A549 (cell line): Measurements from ENCODE around the gene DDX10. TPM values are rescaled to one million over a fixed set of nuclear protein-coding genes. Genes with fewer than 3 reads are reported as not detected.
"Not testable (repeated sequence)": the region's sequence is repeated elsewhere in the genome, so short reads cannot be mapped to it uniquely, and the experiment has no call there.

Experiments
- ATAC-seq, 2 experiments: fragments of 200-7000 bp in 1 of 2; fragments of >200 bp in 1 of 2; cut with Nextera tagmentation in 1 of 2; cut with Tn5 transposase in 1 of 2; 3 replicates each; pipeline versions ENCODE4 v1.8.0 to v1.9.1; 2018 to 2020; ENCODE audit warnings: mild to moderate bottlenecking in 1 of 2, moderate library complexity in 1 of 2
- CTCF ChIA-PET: fragments of 300-600 bp; sonication (Branson Sonifier 250); formaldehyde crosslinking; extraction: SDS; loops from one replicate; lab custom pipeline; 2021; ENCODE audit warnings: antibody characterized with exemption, inconsistent platforms; lab: Yijun Ruan, JAX
- POLR2A ChIA-PET: fragments of 350-600 bp; formaldehyde crosslinking; extraction: SDS; loops from one replicate; lab custom pipeline; 2021; ENCODE audit warnings: antibody characterized with exemption, inconsistent platforms; lab: Yijun Ruan, JAX
- DNase-seq, 2 experiments: peaks; one replicate each; pipeline versions ENCODE4 v3.0.0 to v3.0.0-alpha.2; 2011 to 2016; ENCODE audit warnings: low read depth in 1 of 2, low spot score in 1 of 2
- FAIRE-seq: peaks from 2 replicates; lab custom pipeline; 2011; peaks lifted over from hg19 to GRCh38; lab: Jason Lieb, UNC
- H3K27ac ChIP-seq, 2 experiments: fragments of >200 bp; sonication (Bioruptor Twin); formaldehyde crosslinking; 3 replicates each; pipeline ENCODE4 v1.5.1; 2016 to 2017
- H3K4me1 ChIP-seq: fragments of >200 bp; sonication (Bioruptor Twin); formaldehyde crosslinking; 3 replicates; pipeline ENCODE4 v1.6.1; 2016
- H3K4me2 ChIP-seq: fragments of >200 bp; sonication (Bioruptor Twin); formaldehyde crosslinking; 3 replicates; pipeline ENCODE4 v1.6.1; 2016
- H3K4me3 ChIP-seq: fragments of >200 bp; sonication (Bioruptor Twin); formaldehyde crosslinking; 3 replicates; pipeline ENCODE4 v1.5.1; 2016
- H3K9me3 ChIP-seq: fragments of >200 bp; sonication (Bioruptor Twin); formaldehyde crosslinking; 3 replicates; pipeline ENCODE4 v1.6.1; 2016
- CBX8 ChIP-seq: fragments of 200-600 bp; sonication (generic); IDR thresholded peaks from 2 replicates; pipeline ENCODE4 v1.6.1; 2016
- CTCF ChIP-seq: fragments of >200 bp; sonication (Bioruptor Twin); formaldehyde crosslinking; IDR thresholded peaks from 3 replicates; pipeline ENCODE4 v1.5.1; 2016
- EHMT2 ChIP-seq: fragments of 200-600 bp; sonication (generic); IDR thresholded peaks from 2 replicates; pipeline ENCODE4 v1.6.1; 2016; ENCODE audit warnings: antibody characterized with exemption, low read depth, mild to moderate bottlenecking, moderate library complexity
- FOXS1 ChIP-seq: fragments of 250-450 bp; sonication (Bioruptor Pico); IDR thresholded peaks from 2 replicates; pipeline ENCODE4 v1.5.0; 2020; ENCODE audit warnings: mild to moderate bottlenecking, moderate library complexity
- HEYL ChIP-seq: fragments of 250-450 bp; sonication (Bioruptor Pico); IDR thresholded peaks from 2 replicates; pipeline ENCODE4 v1.8.0; 2021; ENCODE audit warnings: mild to moderate bottlenecking, moderate library complexity
- HOXB13 ChIP-seq: fragments of 250-450 bp; sonication (Bioruptor Pico); IDR thresholded peaks from 2 replicates; pipeline ENCODE4 v1.5.0; 2020; ENCODE audit warnings: low read depth, mild to moderate bottlenecking, moderate library complexity
- JUNB ChIP-seq: fragments of >200 bp; sonication (Bioruptor Twin); formaldehyde crosslinking; IDR thresholded peaks from 2 replicates; pipeline ENCODE4 v1.6.1; 2016
- MAFK ChIP-seq: fragments of 450-650 bp; IDR thresholded peaks from 2 replicates; pipeline ENCODE4 v1.6.1; 2014; ENCODE audit not compliant: partially characterized antibody
- NR3C1 ChIP-seq: fragments of >200 bp; sonication (Bioruptor Twin); formaldehyde crosslinking; IDR thresholded peaks from 3 replicates; pipeline ENCODE4 v1.6.1; 2017
- RAD21 ChIP-seq, 2 experiments: fragments of >200 bp in 1 of 2; sonication (Bioruptor Twin) in 1 of 2; formaldehyde crosslinking in 1 of 2; IDR thresholded peaks in 1 of 2; conservative IDR thresholded peaks in 1 of 2; 2 replicates in 1 of 2; 3 replicates in 1 of 2; pipeline ENCODE4 v1.6.1; 2012 to 2018; ENCODE audit warnings: inconsistent platforms in 1 of 2
- RNF2 ChIP-seq: fragments of 200-600 bp; sonication (generic); IDR thresholded peaks from 2 replicates; pipeline ENCODE4 v1.6.1; 2016; ENCODE audit warnings: low read depth, mild to moderate bottlenecking, antibody characterized with exemption, moderate library complexity, borderline replicate concordance
- SMC3 ChIP-seq: fragments of >200 bp; sonication (Bioruptor Twin); formaldehyde crosslinking; IDR thresholded peaks from 3 replicates; pipeline ENCODE4 v1.6.1; 2018; ENCODE audit warnings: inconsistent platforms
- SREBF2 ChIP-seq: fragments of 450-650 bp; IDR thresholded peaks from 2 replicates; pipeline ENCODE4 v1.6.1; 2014; ENCODE audit warnings: mild to moderate bottlenecking, moderate library complexity
- TP53 ChIP-seq: fragments of 250-450 bp; sonication (Bioruptor Pico); IDR thresholded peaks from 2 replicates; pipeline ENCODE4 v1.5.0; 2021; ENCODE audit warnings: mild to moderate bottlenecking, moderate library complexity
- ZNF302 ChIP-seq: fragments of 250-450 bp; sonication (Bioruptor Pico); IDR thresholded peaks from 2 replicates; pipeline ENCODE4 v1.9.0; 2021; ENCODE audit warnings: inconsistent platforms, mild to moderate bottlenecking, moderate library complexity
- WGBS: methylation state at CpG from one replicate; pipeline ENCODE4 v1.1.6; 2017; ENCODE audit errors: missing lambda C conversion rate; 5-methylcytosine and 5-hydroxymethylcytosine counted together
- polyA plus RNA-seq, 4 experiments: library from polyadenylated mRNA; depleted of rRNA in 3 of 4; stranded (reverse); fragments of >200 nt; fragmentation: RNase III in 1 of 4; extraction: RNeasy Plus Mini Kit Qiagen cat#74134 plus additional on column Dnase treatment in 1 of 4; gene quantifications; 2 replicates in 3 of 4; 3 replicates in 1 of 4; pipeline ENCODE4 v1.2.3, GENCODE V29; 2011 to 2017
- TF ChIP-seq, protein P1 (sequence below): IDR thresholded peaks from 2 replicates; pipeline ENCODE4 v1.6.1; 2012
- TF ChIP-seq, protein P2 (sequence below): fragments of >200 bp; sonication (Bioruptor Twin); formaldehyde crosslinking; IDR thresholded peaks from 2 replicates; pipeline ENCODE4 v1.6.1; 2016

Gene DDX10
- polyA plus RNA-seq, 2 of the 4 experiments (the other 2 are of a cell fraction), result 46.0 to 189 TPM

DNA sequence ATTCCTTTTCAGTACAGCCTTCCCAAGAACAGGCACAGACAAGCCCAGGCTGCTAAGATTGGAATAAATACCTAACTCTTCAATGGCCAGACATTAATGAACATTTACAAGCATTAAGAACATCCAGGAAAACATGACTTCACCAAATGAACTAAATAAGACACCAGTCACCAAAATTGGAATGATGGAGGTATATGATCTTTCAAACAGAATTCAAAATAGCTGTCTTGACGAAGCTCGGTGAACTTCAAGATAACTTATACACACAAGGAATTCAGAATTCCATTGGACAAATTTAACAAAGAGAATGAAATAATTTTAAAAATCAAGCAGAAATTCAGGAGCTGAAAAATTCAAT is 16.4 kb upstream of the DDX10 start:
- POLR2A ChIA-PET, result no interaction called here
- ATAC-seq, result no peak
- no peak overlapping the region for H3K4me2 ChIP-seq
- 0 out of 3 replicates have a peak, but pooled peaks cover 6% of the 10 kb centered on the region for H3K9me3 ChIP-seq
- FAIRE-seq, result no peak
- 98% methylated on average over 2 of the region's 2 CpGs for WGBS
- CTCF ChIA-PET, result interaction anchor here (0.7 to 3.0 kb wide), 15 partner anchors 11 to 425 kb away, joined by 3 to 9 read pairs (median 3); partner anchors contain the start of genes ATM and NPAT
- H3K27ac ChIP-seq, result no peak overlapping the region
- TF ChIP-seq JUNB, result no peak
- H3K4me3 ChIP-seq, result no peak overlapping the region
- DNase-seq, result no peak
- no peaks in the 10 kb centered on the region for H3K4me1 ChIP-seq

DNA sequence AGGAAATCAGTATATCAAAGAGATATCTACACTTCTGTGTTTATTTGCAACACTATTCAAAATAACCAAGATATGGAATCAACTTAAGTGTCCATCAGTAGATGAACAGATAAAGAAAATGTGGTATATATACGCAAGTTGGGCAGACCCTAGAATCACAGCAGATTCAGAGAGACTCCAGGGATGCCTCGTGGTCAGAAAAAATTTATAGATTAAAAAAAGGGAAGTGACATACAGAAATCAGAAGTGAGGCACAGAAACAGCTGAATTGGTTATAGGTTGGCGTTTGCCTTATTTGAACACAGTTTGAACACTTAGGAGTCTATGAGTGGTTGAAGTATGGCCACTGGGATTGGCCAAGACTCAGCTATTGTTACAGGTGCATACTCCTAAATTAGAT is 10.8 kb upstream of the DDX10 start:
- WGBS, result 26% methylated on average over 3 of the region's 3 CpGs
- H3K4me3 ChIP-seq, ATAC-seq, DNase-seq, H3K9me3 ChIP-seq, POLR2A ChIA-PET, H3K4me2 ChIP-seq, H3K4me1 ChIP-seq, FAIRE-seq, H3K27ac ChIP-seq: not testable (repeated sequence)
- CTCF ChIA-PET, result interaction anchor here (0.5 to 2.3 kb wide), 4 partner anchors 10 to 682 kb away, joined by 3 to 11 read pairs (median 4); partner anchors contain the start of genes ATM, DDX10 and NPAT

GRCh38 chr11:108654994-108655631 is 9.8 kb upstream of the DDX10 start:
- DNase-seq (peak; percentile 49 to 54), ATAC-seq (peak; percentile 73 to 79; a peak in 4 of 6 replicates), FAIRE-seq (no peak)
- 43% methylated on average over 5 of the region's 5 CpGs for WGBS
- H3K9me3 ChIP-seq, result 0 out of 3 replicates have a peak, but pooled peaks cover 6% of the 10 kb centered on the region
- ChIA-PET POLR2A (no interaction called here), CTCF (interaction anchor here (0.5 to 1.4 kb wide), 5 partner anchors 9 to 646 kb away, joined by 3 to 4 read pairs (median 3); partner anchors contain the start of genes CUL5 and DDX10)
- H3K4me2 ChIP-seq, result no peak overlapping the region
- H3K4me1 ChIP-seq, result no peaks in the 10 kb centered on the region
- H3K4me3 ChIP-seq, result no peak overlapping the region
- no peak for TF ChIP-seq EHMT2
- peak; percentile 7 for TF ChIP-seq MAFK
- peak; percentile 82 for TF ChIP-seq SMC3
- peak; percentile 86 to 90 for TF ChIP-seq RAD21 (conservative IDR thresholded peaks at IDR 0.05 in 1 of 2, IDR thresholded peaks at IDR 0.05 in 1 of 2)
- TF ChIP-seq CTCF, result peak; percentile 82
- no peak overlapping the region for H3K27ac ChIP-seq

DNA sequence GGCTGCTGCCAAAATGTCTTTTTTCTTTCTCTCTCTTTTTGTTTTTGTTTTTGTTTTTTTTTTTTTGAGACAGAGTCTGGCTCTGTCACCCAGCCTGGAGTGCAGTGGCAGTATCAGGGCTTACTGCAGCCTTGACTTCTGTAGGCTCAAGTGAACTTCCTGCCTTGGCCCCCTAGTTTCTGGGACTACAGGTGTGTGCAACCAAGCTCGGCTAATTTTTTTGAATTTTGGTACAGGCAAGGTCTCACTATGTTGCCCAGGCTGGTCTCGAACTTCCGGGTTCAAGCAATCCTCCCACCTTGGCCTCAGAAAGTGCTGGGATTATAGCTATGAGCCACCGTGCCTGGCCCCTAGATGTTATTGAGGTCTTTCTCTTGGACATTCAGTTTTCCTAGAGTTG is 2.2 kb upstream of the DDX10 start:
- Histone ChIP-seq H3K27ac (no peak overlapping the region), H3K4me1 (peaks cover 13% of the 10 kb centered on the region; the same call in 2 of the 3 replicates), H3K4me3 (no peak overlapping the region), H3K4me2 (no peak overlapping the region), H3K9me3 (no peaks in the 10 kb centered on the region)
- WGBS, result 73% methylated on average over 4 of the region's 4 CpGs
- ATAC-seq, result no peak
- TF ChIP-seq SMC3 (no peak), SREBF2 (no peak), NR3C1 (no peak), RNF2 (no peak), HOXB13 (CRISPR knock-in tag) (no peak), TP53 (no peak), CBX8 (no peak), FOXS1 (CRISPR knock-in tag) (no peak), HEYL (CRISPR knock-in tag) (no peak), ZNF302 (CRISPR knock-in tag) (no peak)
- TF ChIP-seq, protein P1, sequence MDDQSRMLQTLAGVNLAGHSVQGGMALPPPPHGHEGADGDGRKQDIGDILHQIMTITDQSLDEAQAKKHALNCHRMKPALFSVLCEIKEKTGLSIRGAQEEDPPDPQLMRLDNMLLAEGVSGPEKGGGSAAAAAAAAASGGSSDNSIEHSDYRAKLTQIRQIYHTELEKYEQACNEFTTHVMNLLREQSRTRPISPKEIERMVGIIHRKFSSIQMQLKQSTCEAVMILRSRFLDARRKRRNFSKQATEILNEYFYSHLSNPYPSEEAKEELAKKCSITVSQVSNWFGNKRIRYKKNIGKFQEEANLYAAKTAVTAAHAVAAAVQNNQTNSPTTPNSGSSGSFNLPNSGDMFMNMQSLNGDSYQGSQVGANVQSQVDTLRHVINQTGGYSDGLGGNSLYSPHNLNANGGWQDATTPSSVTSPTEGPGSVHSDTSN, result no peak
- TF ChIP-seq, protein P2, sequence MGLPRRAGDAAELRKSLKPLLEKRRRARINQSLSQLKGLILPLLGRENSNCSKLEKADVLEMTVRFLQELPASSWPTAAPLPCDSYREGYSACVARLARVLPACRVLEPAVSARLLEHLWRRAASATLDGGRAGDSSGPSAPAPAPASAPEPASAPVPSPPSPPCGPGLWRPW, result no peak
- DNase-seq, result no peak
- no peak for FAIRE-seq
- ChIA-PET POLR2A (no interaction called here), CTCF (interaction anchor here (1.9 to 3.7 kb wide), 2 partner anchors 9 to 14 kb away, joined by 6 to 11 read pairs; no protein-coding TSS in a partner anchor)
